HepG2 (cell line): ENCODE measurements around the gene DDAH1. TPM values are rescaled to one million over a fixed set of nuclear protein-coding genes. Genes with fewer than 3 reads are reported as not detected.

Experiments
- ATAC-seq: fragments of 200-7000 bp; cut with Tn5 transposase; 3 replicates; pipeline ENCODE4 v1.9.1; 2020; ENCODE audit warnings: mild to moderate bottlenecking, moderate library complexity
- BruUV-seq: library from RNA; stranded (reverse); fragments of 400-500 nt; replicated peaks from 2 replicates; lab custom pipeline; 2021; lab: Mats Ljungman, UMichigan
- CTCF ChIA-PET: fragments of 300-600 bp; formaldehyde crosslinking; extraction: SDS; loops from one replicate; lab custom pipeline; 2021; ENCODE audit warnings: low total read pairs, inconsistent platforms, low intra/inter-chr PET ratio; lab: Yijun Ruan, JAX
- POLR2A ChIA-PET: fragments of 350-600 bp; sonication (Branson Sonifier 250); formaldehyde crosslinking; loops from one replicate; lab custom pipeline; 2020; ENCODE audit warnings: antibody characterized with exemption, inconsistent platforms; lab: Yijun Ruan, JAX
- DNase-seq: peaks from one replicate; pipeline ENCODE4 v3.0.0-alpha.2; 2015; ENCODE audit warnings: low spot score
- FAIRE-seq: peaks from 3 replicates; lab custom pipeline; 2011; peaks lifted over from hg19 to GRCh38; lab: Jason Lieb, UNC
- H2AFZ ChIP-seq: one replicate; pipeline ENCODE4 v1.6.1; 2011; ENCODE audit warnings: low read length, inconsistent platforms
- H3K27ac ChIP-seq: fragments of 300-600 bp; 3 replicates; pipeline ENCODE4 v1.8.0; 2011; ENCODE audit warnings: mixed run types, mild to moderate bottlenecking, mixed read lengths, low read length, inconsistent platforms; ENCODE audit not compliant: insufficient read depth; ENCODE audit errors: extremely low read length
- H3K27me3 ChIP-seq, 2 experiments: fragments of 200-600 bp in 1 of 2; 2 replicates in 1 of 2; 3 replicates in 1 of 2; pipeline versions ENCODE4 v1.6.0 to v1.8.0; 2011; ENCODE audit warnings: low read length in 2 of 2, mild to moderate bottlenecking in 2 of 2, moderate library complexity in 2 of 2, inconsistent platforms in 1 of 2; ENCODE audit not compliant: insufficient read depth in 2 of 2, control insufficient read depth in 1 of 2
- H3K36me3 ChIP-seq, 2 experiments: fragments of 200-600 bp in 1 of 2; replicated peaks in 1 of 2; 2 replicates in 1 of 2; 3 replicates in 1 of 2; pipeline versions ENCODE4 v1.5.1 to v1.8.0; 2011; ENCODE audit warnings: low read length in 2 of 2, inconsistent platforms in 1 of 2; ENCODE audit not compliant: insufficient read depth in 2 of 2, control insufficient read depth in 1 of 2
- H3K4me1 ChIP-seq: 2 replicates; pipeline ENCODE4 v1.5.1; 2012; ENCODE audit warnings: low read length, inconsistent platforms; ENCODE audit not compliant: insufficient read depth
- H3K4me2 ChIP-seq: 2 replicates; pipeline ENCODE4 v1.6.0; 2011; ENCODE audit warnings: low read depth, low read length, inconsistent platforms
- H3K4me3 ChIP-seq, 3 experiments: fragments of 200-600 bp in 1 of 3; sonication (generic), shearing (Covaris generic) in 1 of 3; replicated peaks in 1 of 3; 2 replicates each; pipeline ENCODE4 v1.5.1; 2011 to 2016; ENCODE audit warnings: low read length in 3 of 3, inconsistent platforms in 2 of 3, low read depth in 2 of 3, mild to moderate bottlenecking in 2 of 3, control low read depth in 1 of 3, mixed read lengths in 1 of 3; ENCODE audit not compliant: insufficient read depth in 1 of 3
- H3K79me2 ChIP-seq: one replicate; pipeline ENCODE4 v1.6.1; 2011; ENCODE audit warnings: low read length, inconsistent platforms; ENCODE audit not compliant: insufficient read depth
- H3K9ac ChIP-seq: 2 replicates; pipeline ENCODE4 v1.6.0; 2011; ENCODE audit warnings: mild to moderate bottlenecking, low read depth, low read length, inconsistent platforms; ENCODE audit not compliant: insufficient read depth
- H3K9me3 ChIP-seq: 2 replicates; pipeline ENCODE4 v1.5.1; 2012; ENCODE audit warnings: mild to moderate bottlenecking, low read length
- H4K20me1 ChIP-seq: 2 replicates; pipeline ENCODE4 v1.6.0; 2011; ENCODE audit warnings: inconsistent platforms, mild to moderate bottlenecking, low read length, moderate library complexity; ENCODE audit not compliant: insufficient read depth
- ATF6 ChIP-seq: sonication (generic); formaldehyde crosslinking; conservative IDR thresholded peaks from 2 replicates; pipeline ENCODE4 v1.4.0; 2020; ENCODE audit warnings: missing genetic modification reagents
- CBFB ChIP-seq: sonication (generic); formaldehyde crosslinking; IDR thresholded peaks from 2 replicates; pipeline ENCODE4 v1.4.0; 2020; ENCODE audit warnings: missing genetic modification reagents
- ISX ChIP-seq: sonication (generic); formaldehyde crosslinking; conservative IDR thresholded peaks from 2 replicates; pipeline ENCODE4 v1.5.0; 2020; ENCODE audit warnings: missing genetic modification reagents
- MEIS2 ChIP-seq: sonication (generic); formaldehyde crosslinking; IDR thresholded peaks from 2 replicates; pipeline ENCODE4 v1.9.0; 2021; ENCODE audit warnings: mild to moderate bottlenecking, missing genetic modification reagents
- RBFOX2 ChIP-seq: fragments of 200-400 bp; formaldehyde crosslinking; IDR thresholded peaks from 2 replicates; pipeline ENCODE4 v1.6.1; 2017; ENCODE audit warnings: low read depth, mild to moderate bottlenecking, low read length
- SKIL ChIP-seq: sonication (generic); formaldehyde crosslinking; IDR thresholded peaks from 2 replicates; pipeline ENCODE4 v1.8.0; 2022; ENCODE audit warnings: missing genetic modification reagents, mild to moderate bottlenecking, moderate library complexity, borderline replicate concordance
- SMAD9 ChIP-seq: sonication (generic); formaldehyde crosslinking; IDR thresholded peaks from 2 replicates; pipeline ENCODE4 v1.5.1; 2020; ENCODE audit warnings: mild to moderate bottlenecking, missing genetic modification reagents
- TBL1XR1 ChIP-seq: fragments of 150-350 bp; IDR thresholded peaks from 2 replicates; pipeline ENCODE4 v1.6.1; 2014; ENCODE audit warnings: borderline replicate concordance, low read length; ENCODE audit not compliant: partially characterized antibody
- TFE3 ChIP-seq: IDR thresholded peaks from 2 replicates; pipeline ENCODE4 v1.6.1; 2016
- THAP7 ChIP-seq: sonication (generic); formaldehyde crosslinking; IDR thresholded peaks from 2 replicates; pipeline ENCODE4 v1.8.1; 2023; ENCODE audit warnings: mild to moderate bottlenecking, missing genetic modification reagents
- ZBTB38 ChIP-seq: sonication (generic); formaldehyde crosslinking; IDR thresholded peaks from 2 replicates; pipeline ENCODE4 v1.5.1; 2020; ENCODE audit warnings: mild to moderate bottlenecking, missing genetic modification reagents
- ZFP90 ChIP-seq: sonication (generic); formaldehyde crosslinking; IDR thresholded peaks from 2 replicates; pipeline ENCODE4 v1.8.0; 2022; ENCODE audit warnings: missing genetic modification reagents, mild to moderate bottlenecking, inconsistent platforms, borderline replicate concordance
- ZNF24 ChIP-seq: fragments of 450-650 bp; IDR thresholded peaks from 2 replicates; pipeline ENCODE4 v1.6.1; 2017; ENCODE audit warnings: antibody characterized with exemption, mild to moderate bottlenecking
- ZNF317 ChIP-seq: sonication (generic); formaldehyde crosslinking; IDR thresholded peaks from 2 replicates; pipeline ENCODE4 v1.5.0; 2020; ENCODE audit warnings: mild to moderate bottlenecking, missing genetic modification reagents
- ZNF616 ChIP-seq: sonication (generic); formaldehyde crosslinking; IDR thresholded peaks from 2 replicates; pipeline ENCODE4 v1.5.0; 2020; ENCODE audit warnings: low read depth, mild to moderate bottlenecking, missing genetic modification reagents
- ZNF639 ChIP-seq: conservative IDR thresholded peaks from 2 replicates; pipeline ENCODE4 v1.6.1; 2018; ENCODE audit warnings: missing genetic modification reagents
- ZNF790 ChIP-seq: sonication (generic); formaldehyde crosslinking; IDR thresholded peaks from 2 replicates; pipeline ENCODE4 v1.8.0; 2022; ENCODE audit warnings: missing genetic modification reagents, mild to moderate bottlenecking, borderline replicate concordance
- WGBS: methylation state at CpG from one replicate; pipeline ENCODE4 v1.1.6; 2017; ENCODE audit warnings: low lambda C conversion rate; 5-methylcytosine and 5-hydroxymethylcytosine counted together
- in situ Hi-C: cut with HindIII; loops from 2 replicates; pipeline ENCODE4 v1.10.0; 2017; ENCODE audit warnings: low pct_unique_long_range_greater_than_20kb; ENCODE audit not compliant: extremely low pct_ligation_motif_present
- intact Hi-C: fragments of 100-400 bp; cut with micrococcal nuclease; formaldehyde crosslinking; loops from one replicate; pipeline ENCODE4 v1.10.0; 2022; ENCODE audit not compliant: unreplicated experiment
- polyA plus RNA-seq, 8 experiments: library from polyadenylated mRNA; depleted of rRNA in 3 of 8; stranded (reverse) in 7 of 8; unstranded in 1 of 8; fragments of >200 nt; fragmentation: Illumina TruSeq in 4 of 8; extraction: Trizol in 4 of 8; gene quantifications; 2 replicates each; pipeline versions ENCODE4 v1.2.1 to v1.2.3, GENCODE V29; 2011 to 2016; ENCODE audit warnings: low read depth in 4 of 8, missing spikeins in 1 of 8, mixed read lengths in 1 of 8; ENCODE audit not compliant: insufficient read depth in 1 of 8
- total RNA-seq, 5 experiments: library from RNA; depleted of rRNA; stranded (reverse); fragments of >200 nt; fragmentation: Illumina TruSeq; extraction: Trizol; gene quantifications; 2 replicates each; pipeline ENCODE4 v1.2.3, GENCODE V29; 2016; ENCODE audit warnings: low read depth in 1 of 5

The DDAH1 gene
- total and polyA plus RNA-seq, 2 of the 13 experiments (the other 11 are each of a cell fraction or from before 2014, with no cell fraction given) = 39.7 to 64.4 TPM

- TF ChIP-seq ZNF317 (CRISPR knock-in tag) (no peak), CBFB (no peak), ZBTB38 (no peak), TBL1XR1 (no peak)
Measured at GRCh38 chr1:85480566-85480965, 15.6 kb upstream of the DDAH1 start (continued).

- H3K36me3 ChIP-seq = no peaks in the 10 kb centered on the region
- no peak overlapping the region for H3K4me2 ChIP-seq
- H3K9me3 ChIP-seq = no peaks in the 10 kb centered on the region
- H3K79me2 ChIP-seq = no peaks in the 10 kb centered on the region
- no TSS peak for BruUV-seq
- H3K4me3 ChIP-seq = no peak overlapping the region
- H3K4me1 ChIP-seq = no peaks in the 10 kb centered on the region
- ATAC-seq = no peak
- WGBS = 9% methylated on average over 1 of the region's 1 CpG
- H2AFZ ChIP-seq = no peak overlapping the region
- H4K20me1 ChIP-seq = no peaks in the 10 kb centered on the region
- H3K9ac ChIP-seq = no peak overlapping the region
- DNase-seq = no peak
- H3K27ac ChIP-seq = no peak overlapping the region
- ChIA-PET CTCF (no interaction called here), POLR2A (no interaction called here)
- in situ Hi-C loops (no loop called here), intact Hi-C loops (no loop called here)
- no peaks in the 10 kb centered on the region for H3K27me3 ChIP-seq
- no peak for FAIRE-seq
- no peak for TF ChIP-seq SKIL (CRISPR knock-in tag)
- TF ChIP-seq RBFOX2 = no peak
- TF ChIP-seq ZNF639 = no peak
- TF ChIP-seq TFE3 (CRISPR knock-in tag) = no peak
- TF ChIP-seq MEIS2 (CRISPR knock-in tag) = no peak
- no peak for TF ChIP-seq ZNF790 (CRISPR knock-in tag)
- TF ChIP-seq ZNF616 (CRISPR knock-in tag) = no peak
- TF ChIP-seq SMAD9 (CRISPR knock-in tag) = no peak
- TF ChIP-seq ZNF24 = no peak
- no peak for TF ChIP-seq ATF6 (CRISPR knock-in tag)
- TF ChIP-seq ISX (CRISPR knock-in tag) = no peak
- TF ChIP-seq ZFP90 = no peak
- TF ChIP-seq THAP7 (CRISPR knock-in tag) = no peak
Measured at GRCh38 chr1:85479491-85479890, 14.5 kb upstream of the DDAH1 start.
